SK-N-SH (cell line): ENCODE results near the gene ARHGAP26.

Experiments used
- CTCF ChIP-seq: fragments of 200-600 bp; sonication (generic); IDR thresholded peaks from 2 replicates; pipeline ENCODE4 v1.6.1; 2017; ENCODE audit warnings: antibody characterized with exemption, mild to moderate bottlenecking, moderate library complexity
- EZH2phosphoT487 ChIP-seq: fragments of 200-600 bp; sonication (generic); IDR thresholded peaks from 2 replicates; pipeline ENCODE4 v1.6.1; 2017; ENCODE audit warnings: low read depth, mixed run types, mild to moderate bottlenecking, antibody characterized with exemption, moderate library complexity, borderline replicate concordance
- FOXJ3 ChIP-seq: sonication (generic); formaldehyde crosslinking; IDR thresholded peaks from 2 replicates; pipeline ENCODE4 v1.5.1; 2020; ENCODE audit warnings: mild to moderate bottlenecking, missing genetic modification reagents
- FOXM1 ChIP-seq: IDR thresholded peaks from 2 replicates; pipeline ENCODE4 v1.4.0; 2012; ENCODE audit warnings: low read depth, mild to moderate bottlenecking
- GABPA ChIP-seq: IDR thresholded peaks from 2 replicates; pipeline ENCODE4 v1.4.0; 2012; ENCODE audit warnings: low read depth, mild to moderate bottlenecking
- JUND ChIP-seq: IDR thresholded peaks from 2 replicates; pipeline ENCODE4 v1.4.0; 2012
- MAX ChIP-seq: IDR thresholded peaks from 2 replicates; pipeline ENCODE4 v1.4.0; 2012; ENCODE audit warnings: low read depth
- RCOR1 ChIP-seq: fragments of 150-350 bp; IDR thresholded peaks from 2 replicates; pipeline ENCODE4 v1.6.1; 2017; ENCODE audit warnings: antibody characterized with exemption, low read length
- REST ChIP-seq: IDR thresholded peaks from 2 replicates; pipeline ENCODE4 v1.6.1; 2012; ENCODE audit warnings: mild to moderate bottlenecking, low read depth, low read length, moderate library complexity
- SIN3A ChIP-seq: IDR thresholded peaks from 2 replicates; pipeline ENCODE4 v1.6.1; 2012; ENCODE audit warnings: low read depth, mild to moderate bottlenecking, low read length, moderate library complexity, borderline replicate concordance
- TAF1 ChIP-seq: IDR thresholded peaks from 2 replicates; pipeline ENCODE4 v1.6.1; 2012; ENCODE audit warnings: low read depth, mild to moderate bottlenecking, low read length, moderate library complexity, borderline replicate concordance
- TF ChIP-seq, protein P1 (sequence below): fragments of 150-350 bp; IDR thresholded peaks from 2 replicates; pipeline ENCODE4 v1.6.1; 2017; ENCODE audit warnings: antibody characterized with exemption, low read length, low read depth, borderline replicate concordance

DNA sequence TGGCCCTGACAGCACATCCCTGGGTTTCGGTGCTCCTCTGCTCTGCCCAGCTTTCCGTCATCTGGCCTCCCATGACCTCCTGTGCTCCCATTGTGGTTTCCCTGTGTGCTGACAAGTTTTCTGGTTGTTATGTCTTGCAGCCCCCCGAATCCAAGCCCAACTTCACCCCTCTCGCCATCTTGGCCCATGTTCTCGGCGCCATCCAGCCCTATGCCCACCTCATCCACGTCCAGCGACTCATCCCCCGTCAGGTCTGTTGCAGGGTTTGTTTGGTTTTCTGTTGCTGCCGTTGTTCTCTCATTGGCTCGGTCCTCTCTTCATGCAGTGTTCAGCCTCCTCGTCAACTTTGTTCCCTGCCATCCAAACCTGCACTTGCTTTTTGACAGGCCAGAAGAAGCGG lies 436.9 kb downstream of the ARHGAP26 start:
- TF ChIP-seq SIN3A (no peak), RCOR1 (no peak), CTCF (no peak), GABPA (no peak), TAF1 (no peak), FOXJ3 (CRISPR knock-in tag) (no peak), MAX (no peak), EZH2phosphoT487 (no peak), JUND (no peak), FOXM1 (no peak), REST (no peak)
- TF ChIP-seq, protein P1, sequence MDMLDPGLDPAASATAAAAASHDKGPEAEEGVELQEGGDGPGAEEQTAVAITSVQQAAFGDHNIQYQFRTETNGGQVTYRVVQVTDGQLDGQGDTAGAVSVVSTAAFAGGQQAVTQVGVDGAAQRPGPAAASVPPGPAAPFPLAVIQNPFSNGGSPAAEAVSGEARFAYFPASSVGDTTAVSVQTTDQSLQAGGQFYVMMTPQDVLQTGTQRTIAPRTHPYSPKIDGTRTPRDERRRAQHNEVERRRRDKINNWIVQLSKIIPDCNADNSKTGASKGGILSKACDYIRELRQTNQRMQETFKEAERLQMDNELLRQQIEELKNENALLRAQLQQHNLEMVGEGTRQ: no peak
